K562 (cell line): Measurements from ENCODE around the gene ARHGAP26. TPM values are rescaled to one million over a fixed set of nuclear protein-coding genes. Genes with fewer than 3 reads are reported as not detected.

Experiments used
- ARHGAP35 ChIP-seq: fragments of 450-650 bp; IDR thresholded peaks from 2 replicates; pipeline ENCODE4 v1.6.1; 2018; ENCODE audit not compliant: partially characterized antibody
- CBFA2T2 ChIP-seq: fragments of 450-650 bp; conservative IDR thresholded peaks from 2 replicates; pipeline ENCODE4 v1.6.1; 2017; ENCODE audit warnings: mild to moderate bottlenecking
- CCNT2 ChIP-seq: IDR thresholded peaks from 2 replicates; pipeline ENCODE4 v1.6.1; 2011; ENCODE audit warnings: borderline replicate concordance, low read depth, mild to moderate bottlenecking, moderate library complexity, mixed read lengths, low read length; ENCODE audit not compliant: insufficient read length; ENCODE audit errors: extremely low read depth
- E4F1 ChIP-seq: fragments of 250-450 bp; sonication (Bioruptor Pico); IDR thresholded peaks from 2 replicates; pipeline ENCODE4 v1.5.0; 2021; ENCODE audit warnings: mild to moderate bottlenecking, borderline replicate concordance
- EGR1 ChIP-seq: fragments of 450-650 bp; conservative IDR thresholded peaks from 2 replicates; pipeline ENCODE4 v1.6.1; 2017; ENCODE audit warnings: mild to moderate bottlenecking
- GATAD2B ChIP-seq: fragments of 450-650 bp; IDR thresholded peaks from 2 replicates; pipeline ENCODE4 v1.6.1; 2017; ENCODE audit warnings: mild to moderate bottlenecking, borderline replicate concordance
- GTF2A2 ChIP-seq: IDR thresholded peaks from 2 replicates; pipeline ENCODE4 v1.6.1; 2016; ENCODE audit warnings: mild to moderate bottlenecking, missing genetic modification characterization, missing compliant biosample characterization
- HNRNPK ChIP-seq: fragments of 200-400 bp; formaldehyde crosslinking; IDR thresholded peaks from one replicate; pipeline ENCODE4 v1.6.1; 2018; ENCODE audit warnings: mild to moderate bottlenecking, low read depth, low read length; ENCODE audit not compliant: poor library complexity, severe bottlenecking
- KLF10 ChIP-seq: fragments of 250-450 bp; sonication (Bioruptor Pico); IDR thresholded peaks from 2 replicates; pipeline ENCODE4 v1.6.1; 2021; ENCODE audit warnings: matching md5 sums
- PTBP1 ChIP-seq: fragments of 200-400 bp; formaldehyde crosslinking; IDR thresholded peaks from 2 replicates; pipeline ENCODE4 v1.6.1; 2017; ENCODE audit warnings: low read depth, low read length
- RBM34 ChIP-seq: fragments of 200-400 bp; formaldehyde crosslinking; IDR thresholded peaks from 2 replicates; pipeline ENCODE4 v1.6.1; 2018; ENCODE audit warnings: low read length, borderline replicate concordance; ENCODE audit not compliant: insufficient read depth
- SIRT6 ChIP-seq: IDR thresholded peaks from one replicate; pipeline ENCODE4 v1.6.1; 2012; ENCODE audit warnings: low read depth, mild to moderate bottlenecking, control low read depth, inconsistent platforms, low read length, moderate library complexity
- ZC3H8 ChIP-seq: fragments of 450-650 bp; IDR thresholded peaks from 2 replicates; pipeline ENCODE4 v1.6.1; 2017
- ZNF695 ChIP-seq: fragments of 450-650 bp; formaldehyde crosslinking; IDR thresholded peaks from 2 replicates; pipeline ENCODE4 v1.4.0; 2020; ENCODE audit warnings: mild to moderate bottlenecking, moderate library complexity
- ZNF778 ChIP-seq: fragments of 450-650 bp; formaldehyde crosslinking; IDR thresholded peaks from 2 replicates; pipeline ENCODE4 v1.4.0; 2020; ENCODE audit warnings: mild to moderate bottlenecking, moderate library complexity
- polyA plus RNA-seq, 8 experiments: library from polyadenylated mRNA; depleted of rRNA in 4 of 8; stranded (reverse) in 5 of 8; unstranded in 3 of 8; fragments of >200 nt; fragmentation: Nextera tagmentation in 2 of 8; fragmentation: Illumina TruSeq in 1 of 8; extraction: Ambion mirVana in 2 of 8; extraction: Trizol in 1 of 8; gene quantifications; 2 replicates each; pipeline versions ENCODE4 v1.2.1 to v1.2.3, GENCODE V29; 2011 to 2014; ENCODE audit warnings: inconsistent platforms in 1 of 8, missing spikeins in 1 of 8
- total RNA-seq, 7 experiments: library from RNA; depleted of rRNA in 6 of 7; stranded (reverse); fragments of >200 nt in 6 of 7; fragmentation: Illumina TruSeq in 2 of 7; extraction: Trizol in 2 of 7; gene quantifications; 2 replicates each; pipeline versions ENCODE4 v1.2.1 to v1.2.3, GENCODE V29; 2011 to 2021; ENCODE audit warnings: low replicate concordance in 1 of 7
- TF ChIP-seq, protein P1 (sequence below): IDR thresholded peaks from 3 replicates; pipeline ENCODE4 v1.6.1; 2011; ENCODE audit warnings: borderline replicate concordance, mild to moderate bottlenecking; ENCODE audit not compliant: insufficient read length, insufficient read depth
- TF ChIP-seq, protein P2 (sequence below): fragments of 450-650 bp; IDR thresholded peaks from 2 replicates; pipeline ENCODE4 v1.6.1; 2017; ENCODE audit warnings: antibody characterized with exemption

ARHGAP26 gene
- total and polyA plus RNA-seq, 9 of the 15 experiments (the other 6 are each of a cell fraction or from before 2014, with no cell fraction given), result 0.13 to 1.1 (median 0.55) TPM

DNA sequence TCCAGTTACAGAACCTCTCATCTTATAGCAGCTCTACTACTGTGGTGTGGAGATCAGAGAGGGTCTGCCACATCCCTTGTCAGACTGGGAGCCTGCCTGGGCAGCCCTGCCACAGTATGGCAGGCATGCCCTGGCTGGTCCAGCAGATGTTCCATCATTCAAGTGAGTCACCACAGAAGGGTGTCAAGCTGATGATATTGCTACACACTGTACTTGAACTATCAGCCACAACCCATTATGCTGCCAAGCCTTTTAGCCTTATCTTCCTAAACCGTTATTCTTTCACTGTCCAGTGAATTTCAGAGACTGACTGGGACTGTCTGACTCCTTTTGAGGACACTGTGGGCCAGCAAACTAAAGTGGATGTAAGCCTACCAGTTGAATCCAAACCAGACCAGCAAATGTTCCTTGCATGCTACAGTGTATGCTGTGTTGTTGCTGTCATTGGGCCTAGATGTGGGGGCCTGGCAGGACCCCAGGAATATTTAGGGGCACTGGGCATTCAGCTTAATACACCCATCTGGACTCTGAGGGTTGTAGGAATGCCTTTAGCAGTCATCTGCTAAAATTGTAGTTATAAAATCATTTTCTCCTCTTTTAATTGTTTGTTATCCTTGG lies 430.7 kb downstream of the ARHGAP26 start (continued):
- TF ChIP-seq, protein P1, sequence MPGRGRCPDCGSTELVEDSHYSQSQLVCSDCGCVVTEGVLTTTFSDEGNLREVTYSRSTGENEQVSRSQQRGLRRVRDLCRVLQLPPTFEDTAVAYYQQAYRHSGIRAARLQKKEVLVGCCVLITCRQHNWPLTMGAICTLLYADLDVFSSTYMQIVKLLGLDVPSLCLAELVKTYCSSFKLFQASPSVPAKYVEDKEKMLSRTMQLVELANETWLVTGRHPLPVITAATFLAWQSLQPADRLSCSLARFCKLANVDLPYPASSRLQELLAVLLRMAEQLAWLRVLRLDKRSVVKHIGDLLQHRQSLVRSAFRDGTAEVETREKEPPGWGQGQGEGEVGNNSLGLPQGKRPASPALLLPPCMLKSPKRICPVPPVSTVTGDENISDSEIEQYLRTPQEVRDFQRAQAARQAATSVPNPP, result no peak
- TF ChIP-seq EGR1 (no peak), KLF10 (CRISPR knock-in tag) (no peak), GTF2A2 (tag) (no peak), GATAD2B (no peak), E4F1 (CRISPR knock-in tag) (no peak), PTBP1 (no peak), HNRNPK (no peak), ZC3H8 (no peak), RBM34 (no peak), ARHGAP35 (no peak), CCNT2 (peak; percentile 15), ZNF695 (CRISPR knock-in tag) (no peak), CBFA2T2 (peak; percentile 87), ZNF778 (CRISPR knock-in tag) (no peak), SIRT6 (no peak)
- TF ChIP-seq, protein P2, sequence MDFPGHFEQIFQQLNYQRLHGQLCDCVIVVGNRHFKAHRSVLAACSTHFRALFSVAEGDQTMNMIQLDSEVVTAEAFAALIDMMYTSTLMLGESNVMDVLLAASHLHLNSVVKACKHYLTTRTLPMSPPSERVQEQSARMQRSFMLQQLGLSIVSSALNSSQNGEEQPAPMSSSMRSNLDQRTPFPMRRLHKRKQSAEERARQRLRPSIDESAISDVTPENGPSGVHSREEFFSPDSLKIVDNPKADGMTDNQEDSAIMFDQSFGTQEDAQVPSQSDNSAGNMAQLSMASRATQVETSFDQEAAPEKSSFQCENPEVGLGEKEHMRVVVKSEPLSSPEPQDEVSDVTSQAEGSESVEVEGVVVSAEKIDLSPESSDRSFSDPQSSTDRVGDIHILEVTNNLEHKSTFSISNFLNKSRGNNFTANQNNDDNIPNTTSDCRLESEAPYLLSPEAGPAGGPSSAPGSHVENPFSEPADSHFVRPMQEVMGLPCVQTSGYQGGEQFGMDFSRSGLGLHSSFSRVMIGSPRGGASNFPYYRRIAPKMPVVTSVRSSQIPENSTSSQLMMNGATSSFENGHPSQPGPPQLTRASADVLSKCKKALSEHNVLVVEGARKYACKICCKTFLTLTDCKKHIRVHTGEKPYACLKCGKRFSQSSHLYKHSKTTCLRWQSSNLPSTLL, result no peak
